ENCODE measurements around the gene SNRPN. TPM values are rescaled to one million over a fixed set of nuclear protein-coding genes. Genes with fewer than 3 reads are reported as not detected.
"Not testable (repeated sequence)": the region's sequence is repeated elsewhere in the genome, so short reads cannot be mapped to it uniquely, and the experiment has no call there.

The SNRPN gene
- total RNA-seq, 1 donor from 2014 or later: 442 TPM

DNA sequence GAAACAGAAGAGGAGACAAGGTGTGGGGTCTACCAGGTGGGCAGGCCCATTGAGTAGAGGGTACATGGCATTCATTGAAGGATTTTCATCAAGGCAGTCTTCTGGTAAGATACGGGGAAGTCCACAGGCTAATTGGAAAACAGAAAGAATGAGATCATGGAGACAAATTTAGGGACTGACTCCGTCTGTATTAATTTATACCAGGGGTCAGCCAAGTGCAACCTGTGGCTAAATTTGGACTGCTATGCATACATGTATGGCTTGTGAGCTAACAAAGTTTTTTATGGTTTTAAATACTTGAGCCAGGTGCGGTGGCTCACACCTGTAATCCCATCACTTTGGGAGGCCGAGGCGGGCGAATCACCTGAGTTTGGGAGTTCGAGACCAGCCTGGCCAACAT is 21.1 kb upstream of the SNRPN start:
- Histone ChIP-seq H3K79me2 (ENCODE audit: low read depth) (no peaks in the 10 kb centered on the region), H4K20me1 (ENCODE audit: low read depth) (no peaks in the 10 kb centered on the region), H2AFZ (replicated peaks) (no peak overlapping the region), H3F3A (ENCODE audit: low read depth) (no peaks in the 10 kb centered on the region), H3K4me1 (no peaks in the 10 kb centered on the region), H3K9ac (no peak overlapping the region), H3K36me3 (no peaks in the 10 kb centered on the region), H3K27me3 (no peaks in the 10 kb centered on the region), H3K4me3 (no peak overlapping the region), H3K4me2 (no peak overlapping the region), H3K27ac (no peak overlapping the region), H3K9me3 (ENCODE audit: low read depth) (no peaks in the 10 kb centered on the region)
- peaks cover 2% of the 10 kb centered on the region for H3K36me3 Mint-ChIP-seq
- TF ChIP-seq EZH2phosphoT487 (IDR thresholded peaks at IDR 0.05): no peak
- TF ChIP-seq EZH2 (IDR thresholded peaks at IDR 0.05): no peak
- TF ChIP-seq, protein P1, sequence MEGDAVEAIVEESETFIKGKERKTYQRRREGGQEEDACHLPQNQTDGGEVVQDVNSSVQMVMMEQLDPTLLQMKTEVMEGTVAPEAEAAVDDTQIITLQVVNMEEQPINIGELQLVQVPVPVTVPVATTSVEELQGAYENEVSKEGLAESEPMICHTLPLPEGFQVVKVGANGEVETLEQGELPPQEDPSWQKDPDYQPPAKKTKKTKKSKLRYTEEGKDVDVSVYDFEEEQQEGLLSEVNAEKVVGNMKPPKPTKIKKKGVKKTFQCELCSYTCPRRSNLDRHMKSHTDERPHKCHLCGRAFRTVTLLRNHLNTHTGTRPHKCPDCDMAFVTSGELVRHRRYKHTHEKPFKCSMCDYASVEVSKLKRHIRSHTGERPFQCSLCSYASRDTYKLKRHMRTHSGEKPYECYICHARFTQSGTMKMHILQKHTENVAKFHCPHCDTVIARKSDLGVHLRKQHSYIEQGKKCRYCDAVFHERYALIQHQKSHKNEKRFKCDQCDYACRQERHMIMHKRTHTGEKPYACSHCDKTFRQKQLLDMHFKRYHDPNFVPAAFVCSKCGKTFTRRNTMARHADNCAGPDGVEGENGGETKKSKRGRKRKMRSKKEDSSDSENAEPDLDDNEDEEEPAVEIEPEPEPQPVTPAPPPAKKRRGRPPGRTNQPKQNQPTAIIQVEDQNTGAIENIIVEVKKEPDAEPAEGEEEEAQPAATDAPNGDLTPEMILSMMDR (IDR thresholded peaks at IDR 0.05): no peak
- no peak for DNase-seq (ENCODE audit: low spot score)
- peaks cover 31% of the 10 kb centered on the region for H3K9me3 Mint-ChIP-seq
- no peak overlapping the region for H3K27ac Mint-ChIP-seq
- no peaks in the 10 kb centered on the region for H3K4me1 Mint-ChIP-seq
- peaks cover 2% of the 10 kb centered on the region for H3K27me3 Mint-ChIP-seq (ENCODE audit: insufficient read depth, low read depth)
- no peak overlapping the region for H3K4me3 Mint-ChIP-seq

DNA sequence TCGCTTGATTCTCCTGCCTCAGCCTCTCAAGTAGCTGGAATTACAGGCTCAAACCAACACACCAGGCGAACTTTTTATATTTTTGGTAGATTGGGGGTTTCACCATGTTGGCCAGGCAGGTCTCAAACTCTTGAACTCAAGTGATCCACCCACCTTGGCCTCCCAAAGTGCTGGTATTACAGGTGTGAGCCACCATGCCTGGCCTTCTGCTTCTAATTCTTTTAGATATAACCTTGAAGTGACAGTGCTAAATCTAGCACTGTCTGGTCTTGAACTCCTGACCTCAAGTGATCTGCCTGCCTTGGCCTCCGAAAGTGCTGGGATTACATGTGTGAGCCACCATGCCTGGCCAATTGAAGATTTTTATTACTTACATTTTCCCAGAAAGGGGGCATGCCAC is 16.6 kb upstream of the SNRPN start:
- H2AFZ ChIP-seq (replicated peaks); H3K79me2 ChIP-seq (ENCODE audit: low read depth); H3K4me3 ChIP-seq; H4K20me1 ChIP-seq (ENCODE audit: low read depth); H3K27ac Mint-ChIP-seq; H3K27me3 Mint-ChIP-seq (ENCODE audit: insufficient read depth, low read depth); H3K36me3 Mint-ChIP-seq; H3K4me1 Mint-ChIP-seq; H3K4me2 ChIP-seq; H3K27ac ChIP-seq; H3K4me3 Mint-ChIP-seq; H3K4me1 ChIP-seq; H3F3A ChIP-seq (ENCODE audit: low read depth); H3K36me3 ChIP-seq; H3K9me3 ChIP-seq (ENCODE audit: low read depth); H3K27me3 ChIP-seq; H3K9ac ChIP-seq; DNase-seq (ENCODE audit: low spot score): not testable (repeated sequence)
- peaks cover 21% of the 10 kb centered on the region for H3K9me3 Mint-ChIP-seq

DNA sequence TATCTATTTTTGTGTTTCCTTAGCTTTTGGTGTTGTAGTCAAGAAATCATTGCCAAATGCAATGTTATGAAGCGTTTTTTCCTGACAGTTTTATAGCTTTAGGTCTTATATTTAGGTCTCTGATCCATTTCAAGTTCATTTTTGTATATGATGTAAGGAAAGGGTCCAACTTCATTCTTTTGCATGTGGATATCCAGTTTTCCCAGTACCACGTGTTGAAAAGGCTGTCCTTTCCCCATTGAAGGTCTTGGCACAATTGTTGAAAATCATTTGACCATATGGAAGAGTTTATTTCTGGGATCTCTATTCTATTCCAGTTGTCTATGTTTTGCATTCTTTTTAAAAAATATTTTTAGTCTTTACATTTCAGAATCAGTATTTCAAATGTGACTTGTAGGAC is 14.6 kb upstream of the SNRPN start:
- TF ChIP-seq EZH2 (IDR thresholded peaks at IDR 0.05) (no peak), EZH2phosphoT487 (IDR thresholded peaks at IDR 0.05) (no peak)
- TF ChIP-seq, protein P1 (IDR thresholded peaks at IDR 0.05): no peak
- no peak for DNase-seq (ENCODE audit: low spot score)
- no peaks in the 10 kb centered on the region for H3K4me1 Mint-ChIP-seq
- no peak overlapping the region for H3K4me3 Mint-ChIP-seq
- no peaks in the 10 kb centered on the region for H3K9me3 ChIP-seq (ENCODE audit: low read depth)
- no peaks in the 10 kb centered on the region for H3K27me3 ChIP-seq
- no peak overlapping the region for H3K4me3 ChIP-seq
- no peak overlapping the region for H3K9ac ChIP-seq
- H3K79me2 ChIP-seq (ENCODE audit: low read depth): no peaks in the 10 kb centered on the region
- H3K27ac ChIP-seq: no peak overlapping the region
- H4K20me1 ChIP-seq (ENCODE audit: low read depth): no peaks in the 10 kb centered on the region
- peaks cover 2% of the 10 kb centered on the region for H3K36me3 Mint-ChIP-seq
- H3F3A ChIP-seq (ENCODE audit: low read depth): no peaks in the 10 kb centered on the region
- H3K9me3 Mint-ChIP-seq: peaks cover 18% of the 10 kb centered on the region
- H3K27ac Mint-ChIP-seq: no peak overlapping the region
- no peak overlapping the region for H3K4me2 ChIP-seq
- H3K4me1 ChIP-seq: no peaks in the 10 kb centered on the region
- no peak overlapping the region for H2AFZ ChIP-seq (replicated peaks)
- no peaks in the 10 kb centered on the region for H3K36me3 ChIP-seq
- H3K27me3 Mint-ChIP-seq (ENCODE audit: insufficient read depth, low read depth): peaks cover 2% of the 10 kb centered on the region

DNA sequence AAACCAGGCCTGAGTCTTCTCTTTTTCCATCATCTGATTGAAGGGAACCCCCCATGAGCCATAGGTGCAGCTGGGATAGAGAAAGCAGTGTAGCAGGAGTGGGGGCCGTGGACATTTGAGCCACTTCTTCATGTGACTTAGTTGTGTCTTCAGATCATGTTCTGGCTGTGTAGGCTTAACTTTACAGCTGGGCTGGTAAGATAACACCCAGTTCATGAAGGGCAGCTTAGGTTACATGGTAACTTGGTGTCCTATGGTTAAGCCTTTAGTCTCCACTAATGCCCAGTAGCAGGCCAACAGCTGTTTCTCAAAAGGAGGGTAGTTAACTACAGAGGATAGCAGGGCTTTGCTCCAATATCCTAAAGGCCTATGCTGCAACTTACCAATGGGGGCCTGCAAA is 11.4 kb upstream of the SNRPN start:
- peaks cover 2% of the 10 kb centered on the region for H3K36me3 Mint-ChIP-seq
- Histone ChIP-seq H3F3A (ENCODE audit: low read depth) (no peaks in the 10 kb centered on the region), H3K4me2 (no peak overlapping the region), H3K36me3 (no peaks in the 10 kb centered on the region), H3K9me3 (ENCODE audit: low read depth) (no peaks in the 10 kb centered on the region), H2AFZ (replicated peaks) (no peak overlapping the region), H3K27me3 (no peaks in the 10 kb centered on the region), H4K20me1 (ENCODE audit: low read depth) (no peaks in the 10 kb centered on the region), H3K79me2 (ENCODE audit: low read depth) (no peaks in the 10 kb centered on the region), H3K4me1 (no peaks in the 10 kb centered on the region), H3K27ac (no peak overlapping the region), H3K9ac (no peak overlapping the region), H3K4me3 (no peak overlapping the region)
- H3K4me1 Mint-ChIP-seq: no peaks in the 10 kb centered on the region
- no peaks in the 10 kb centered on the region for H3K27me3 Mint-ChIP-seq (ENCODE audit: insufficient read depth, low read depth)
- TF ChIP-seq, protein P1 (IDR thresholded peaks at IDR 0.05): no peak
- TF ChIP-seq EZH2 (IDR thresholded peaks at IDR 0.05) (no peak), EZH2phosphoT487 (IDR thresholded peaks at IDR 0.05) (no peak)
- H3K27ac Mint-ChIP-seq: no peak overlapping the region
- H3K4me3 Mint-ChIP-seq: no peak overlapping the region
- DNase-seq (ENCODE audit: low spot score): no peak
- peaks cover 8% of the 10 kb centered on the region for H3K9me3 Mint-ChIP-seq

Measured in neural progenitor cell (in vitro differentiated cells).